ENCODE data around the gene QSOX2. TPM values are rescaled to one million over a fixed set of nuclear protein-coding genes. Genes with fewer than 3 reads are reported as not detected.

QSOX2 gene
- polyA plus RNA-seq, 2 of the 4 experiments (the other 2 are of a cell fraction) = 22.3 to 30.2 TPM

- TF ChIP-seq RCOR1 (IDR thresholded peaks at IDR 0.05; ENCODE audit: low read depth, low read length) (no peak), NFE2L2 (conservative IDR thresholded peaks at IDR 0.05; ENCODE audit: low read length) (no peak), ESRRA (IDR thresholded peaks at IDR 0.05; ENCODE audit: borderline replicate concordance, low read length) (no peak), ZC3H11A (IDR thresholded peaks at IDR 0.05) (no peak)
These were observed 38.7 kb upstream of the QSOX2 start (continued) for GRCh38 chr9:136284311-136284710.

GRCh38 chr9:136283291-136284235 lies 38.0 kb upstream of the QSOX2 start:
- 41% methylated on average over 20 of the region's 32 CpGs for WGBS (ENCODE audit: missing lambda C conversion rate)
- TF ChIP-seq ZNF302 (CRISPR knock-in tag; IDR thresholded peaks at IDR 0.05) = no peak
- TF ChIP-seq RAD21 (conservative IDR thresholded peaks at IDR 0.05 in 1 of 2, IDR thresholded peaks at IDR 0.05 in 1 of 2) = peak; percentile 85 to 90
- no peak for TF ChIP-seq SREBF2 (IDR thresholded peaks at IDR 0.05)
- TF ChIP-seq CTCF (IDR thresholded peaks at IDR 0.05) = peak; percentile 80
- TF ChIP-seq CBX8 (IDR thresholded peaks at IDR 0.05) = no peak
- no peak for TF ChIP-seq HEYL (CRISPR knock-in tag; IDR thresholded peaks at IDR 0.05)
- TF ChIP-seq SMC3 (IDR thresholded peaks at IDR 0.05) = peak; percentile 78
- CTCF ChIA-PET = interaction anchor here (0.7 to 7.2 kb wide), 58 partner anchors 9 to 683 kb away, joined by 3 to 64 read pairs (median 4); no protein-coding TSS in a partner anchor

GRCh38 chr9:136282272-136282861 lies 36.8 kb upstream of the QSOX2 start:
- ATAC-seq (no peak), FAIRE-seq (no peak), DNase-seq (ENCODE audit: low read depth in 1 of 2, low spot score in 1 of 2) (no peak)
- no peak overlapping the region for H3K27ac ChIP-seq
- H3K9me3 ChIP-seq = no peaks in the 10 kb centered on the region
- POLR2A ChIA-PET = no interaction called here
- CTCF ChIA-PET = interaction anchor here (0.7 to 7.2 kb wide), 23 partner anchors 9 to 681 kb away, joined by 3 to 64 read pairs (median 6); no protein-coding TSS in a partner anchor
- 55% methylated on average over 10 of the region's 14 CpGs for WGBS (ENCODE audit: missing lambda C conversion rate)
- H3K4me2 ChIP-seq = no peak overlapping the region
- 0 out of 3 replicates have a peak, but pooled peaks cover 2% of the 10 kb centered on the region for H3K4me1 ChIP-seq
- TF ChIP-seq SMC3 (IDR thresholded peaks at IDR 0.05) (no peak), CTCF (IDR thresholded peaks at IDR 0.05) (no peak), NPAS2 (CRISPR knock-in tag; IDR thresholded peaks at IDR 0.05; ENCODE audit: borderline replicate concordance) (no peak), RAD21 (conservative IDR thresholded peaks at IDR 0.05 in 1 of 2, IDR thresholded peaks at IDR 0.05 in 1 of 2) (no peak), HOXB5 (CRISPR knock-in tag; IDR thresholded peaks at IDR 0.05) (no peak), KDM1A (IDR thresholded peaks at IDR 0.05; ENCODE audit: low read depth) (no peak), POLR2A (IDR thresholded peaks at IDR 0.05; ENCODE audit: low read length) (no peak), JUNB (IDR thresholded peaks at IDR 0.05) (no peak), HDAC2 (IDR thresholded peaks at IDR 0.05) (no peak), JUN (IDR thresholded peaks at IDR 0.05) (no peak), HES2 (IDR thresholded peaks at IDR 0.05) (no peak), GATA3 (IDR thresholded peaks at IDR 0.05; ENCODE audit: borderline replicate concordance) (no peak), ATOH8 (CRISPR knock-in tag; IDR thresholded peaks at IDR 0.05; ENCODE audit: low read depth) (no peak), CBX2 (IDR thresholded peaks at IDR 0.05; ENCODE audit: borderline replicate concordance, low read depth) (no peak), NR3C1 (IDR thresholded peaks at IDR 0.05) (no peak), CHD2 (IDR thresholded peaks at IDR 0.05; ENCODE audit: low read length, partially characterized antibody) (no peak), EP300 (IDR thresholded peaks at IDR 0.05) (no peak)
- H3K4me3 ChIP-seq = no peak overlapping the region

More at GRCh38 chr9:136283291-136284235, 38.0 kb upstream of the QSOX2 start:
- H3K4me1 ChIP-seq = 0 out of 3 replicates have a peak, but pooled peaks cover 2% of the 10 kb centered on the region
- no peak for FAIRE-seq
- DNase-seq (ENCODE audit: low read depth in 1 of 2, low spot score in 1 of 2) = peak; percentile 78 to 88
- H3K4me2 ChIP-seq = peak overlapping the region; percentile 66
- no peak overlapping the region for H3K27ac ChIP-seq
- peak; percentile 89 to 98 for ATAC-seq
- no peaks in the 10 kb centered on the region for H3K9me3 ChIP-seq
- no peak overlapping the region for H3K4me3 ChIP-seq
- POLR2A ChIA-PET = no interaction called here
